Suprapubic skin (tissue), 4 donors: ENCODE results near the gene ERO1B.

Experiments used
- CTCF ChIP-seq, 2 donors: fragments of 200-600 bp in 1 of 2; fragments of 450-650 bp in 1 of 2; sonication (generic) in 1 of 2; IDR thresholded peaks; one replicate each; pipeline ENCODE4 v1.5.1; 2016 to 2019; ENCODE audit warnings: antibody characterized with exemption in 2 of 2, mild to moderate bottlenecking in 1 of 2, moderate library complexity in 1 of 2
- POLR2A ChIP-seq, 2 donors: fragments of 450-650 bp; IDR thresholded peaks; one replicate each; pipeline ENCODE4 v1.6.1; 2017; ENCODE audit warnings: antibody characterized with exemption in 2 of 2, mild to moderate bottlenecking in 2 of 2, moderate library complexity in 2 of 2
- POLR2AphosphoS5 ChIP-seq, 3 donors: sonication (generic); formaldehyde crosslinking; IDR thresholded peaks; one replicate each; pipeline ENCODE4 v1.6.1; 2017; ENCODE audit warnings: antibody characterized with exemption in 3 of 3

GRCh38 chr1:236287757-236288619, 6.2 kb upstream of the ERO1B start:
- no peak for TF ChIP-seq POLR2AphosphoS5 (IDR thresholded peaks at IDR 0.05)
- TF ChIP-seq POLR2A (IDR thresholded peaks at IDR 0.05): no peak
- no peak for TF ChIP-seq CTCF (IDR thresholded peaks at IDR 0.05)
